Ovary (tissue), 3 donors: ENCODE results near the gene GCK.

Experiments used
- POLR2A ChIP-seq: fragments of 450-650 bp; IDR thresholded peaks from one replicate; pipeline ENCODE4 v1.6.1; 2017; ENCODE audit warnings: antibody characterized with exemption, mild to moderate bottlenecking, moderate library complexity
- TF ChIP-seq, protein P1 (sequence below), 3 donors: fragments of 450-650 bp in 2 of 3; fragments of 200-600 bp in 1 of 3; IDR thresholded peaks; one replicate each; pipeline versions ENCODE4 v1.5.1 to v1.8.0; 2016 to 2022; ENCODE audit warnings: antibody characterized with exemption in 3 of 3, mild to moderate bottlenecking in 1 of 3
- donor health status: DM: no; HTN: no; CAD: no.

DNA sequence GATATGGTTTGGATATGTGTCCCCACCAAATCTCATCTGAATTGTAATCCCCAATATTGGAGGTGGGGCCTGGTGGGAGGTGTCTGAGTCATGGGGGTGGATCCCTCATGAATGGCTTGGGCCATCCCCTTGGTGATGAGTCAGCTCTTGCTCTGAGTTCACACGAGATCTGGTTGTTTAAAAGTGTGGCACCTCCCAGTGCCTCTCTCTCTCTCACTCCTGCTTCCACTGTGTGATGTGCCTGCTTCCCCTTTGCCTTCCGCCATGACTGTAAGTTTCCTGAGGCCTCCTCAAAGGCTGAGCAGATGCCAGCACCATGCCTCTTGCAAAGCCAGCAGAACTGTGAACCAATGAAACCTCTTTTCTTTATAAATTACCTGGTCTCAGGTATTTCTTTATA, 4.8 kb upstream of the GCK start:
- TF ChIP-seq, protein P1, sequence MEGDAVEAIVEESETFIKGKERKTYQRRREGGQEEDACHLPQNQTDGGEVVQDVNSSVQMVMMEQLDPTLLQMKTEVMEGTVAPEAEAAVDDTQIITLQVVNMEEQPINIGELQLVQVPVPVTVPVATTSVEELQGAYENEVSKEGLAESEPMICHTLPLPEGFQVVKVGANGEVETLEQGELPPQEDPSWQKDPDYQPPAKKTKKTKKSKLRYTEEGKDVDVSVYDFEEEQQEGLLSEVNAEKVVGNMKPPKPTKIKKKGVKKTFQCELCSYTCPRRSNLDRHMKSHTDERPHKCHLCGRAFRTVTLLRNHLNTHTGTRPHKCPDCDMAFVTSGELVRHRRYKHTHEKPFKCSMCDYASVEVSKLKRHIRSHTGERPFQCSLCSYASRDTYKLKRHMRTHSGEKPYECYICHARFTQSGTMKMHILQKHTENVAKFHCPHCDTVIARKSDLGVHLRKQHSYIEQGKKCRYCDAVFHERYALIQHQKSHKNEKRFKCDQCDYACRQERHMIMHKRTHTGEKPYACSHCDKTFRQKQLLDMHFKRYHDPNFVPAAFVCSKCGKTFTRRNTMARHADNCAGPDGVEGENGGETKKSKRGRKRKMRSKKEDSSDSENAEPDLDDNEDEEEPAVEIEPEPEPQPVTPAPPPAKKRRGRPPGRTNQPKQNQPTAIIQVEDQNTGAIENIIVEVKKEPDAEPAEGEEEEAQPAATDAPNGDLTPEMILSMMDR (IDR thresholded peaks at IDR 0.05), result no peak
- TF ChIP-seq POLR2A, result no peak
